ENCODE measurements around the gene UTS2B. TPM values are rescaled to one million over a fixed set of nuclear protein-coding genes. Genes with fewer than 3 reads are reported as not detected.

The UTS2B gene
- total and polyA plus RNA-seq, 9 of the 15 experiments (the other 6 are each of a cell fraction or from before 2014, with no cell fraction given) = 0.06 TPM; not detected in 8

DNA sequence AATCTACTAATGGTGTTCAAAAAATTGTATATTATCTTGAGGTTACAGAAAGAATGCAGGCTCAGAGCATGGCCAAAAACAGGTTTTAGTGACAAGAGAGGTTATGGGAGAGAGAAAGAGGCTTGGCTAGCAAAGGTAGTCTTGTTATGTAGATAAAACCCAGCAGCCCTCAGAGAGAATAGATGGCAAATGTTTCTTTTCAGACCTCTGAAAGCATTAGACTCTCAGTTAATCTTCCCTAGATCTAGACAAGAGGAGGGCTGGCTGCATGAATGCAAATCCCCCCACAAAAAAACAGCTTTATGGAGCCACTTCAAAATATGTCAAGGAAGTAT is 69.1 kb downstream of the UTS2B start (continued):
- TF ChIP-seq, protein P1, sequence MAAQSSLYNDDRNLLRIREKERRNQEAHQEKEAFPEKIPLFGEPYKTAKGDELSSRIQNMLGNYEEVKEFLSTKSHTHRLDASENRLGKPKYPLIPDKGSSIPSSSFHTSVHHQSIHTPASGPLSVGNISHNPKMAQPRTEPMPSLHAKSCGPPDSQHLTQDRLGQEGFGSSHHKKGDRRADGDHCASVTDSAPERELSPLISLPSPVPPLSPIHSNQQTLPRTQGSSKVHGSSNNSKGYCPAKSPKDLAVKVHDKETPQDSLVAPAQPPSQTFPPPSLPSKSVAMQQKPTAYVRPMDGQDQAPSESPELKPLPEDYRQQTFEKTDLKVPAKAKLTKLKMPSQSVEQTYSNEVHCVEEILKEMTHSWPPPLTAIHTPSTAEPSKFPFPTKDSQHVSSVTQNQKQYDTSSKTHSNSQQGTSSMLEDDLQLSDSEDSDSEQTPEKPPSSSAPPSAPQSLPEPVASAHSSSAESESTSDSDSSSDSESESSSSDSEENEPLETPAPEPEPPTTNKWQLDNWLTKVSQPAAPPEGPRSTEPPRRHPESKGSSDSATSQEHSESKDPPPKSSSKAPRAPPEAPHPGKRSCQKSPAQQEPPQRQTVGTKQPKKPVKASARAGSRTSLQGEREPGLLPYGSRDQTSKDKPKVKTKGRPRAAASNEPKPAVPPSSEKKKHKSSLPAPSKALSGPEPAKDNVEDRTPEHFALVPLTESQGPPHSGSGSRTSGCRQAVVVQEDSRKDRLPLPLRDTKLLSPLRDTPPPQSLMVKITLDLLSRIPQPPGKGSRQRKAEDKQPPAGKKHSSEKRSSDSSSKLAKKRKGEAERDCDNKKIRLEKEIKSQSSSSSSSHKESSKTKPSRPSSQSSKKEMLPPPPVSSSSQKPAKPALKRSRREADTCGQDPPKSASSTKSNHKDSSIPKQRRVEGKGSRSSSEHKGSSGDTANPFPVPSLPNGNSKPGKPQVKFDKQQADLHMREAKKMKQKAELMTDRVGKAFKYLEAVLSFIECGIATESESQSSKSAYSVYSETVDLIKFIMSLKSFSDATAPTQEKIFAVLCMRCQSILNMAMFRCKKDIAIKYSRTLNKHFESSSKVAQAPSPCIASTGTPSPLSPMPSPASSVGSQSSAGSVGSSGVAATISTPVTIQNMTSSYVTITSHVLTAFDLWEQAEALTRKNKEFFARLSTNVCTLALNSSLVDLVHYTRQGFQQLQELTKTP (IDR thresholded peaks at IDR 0.05; ENCODE audit: low read depth in 1 of 2, partially characterized antibody in 2 of 2) = no peak
- TF ChIP-seq ZZZ3 (IDR thresholded peaks at IDR 0.05) (no peak), MXI1 (IDR thresholded peaks at IDR 0.05; ENCODE audit: low read depth, low read length) (no peak), KLF1 (tag; IDR thresholded peaks at IDR 0.05) (no peak), RFX1 (IDR thresholded peaks at IDR 0.05) (no peak), NRF1 (conservative IDR thresholded peaks at IDR 0.05 in 1 of 2, IDR thresholded peaks at IDR 0.05 in 1 of 2) (no peak)
- TF ChIP-seq, protein P2, sequence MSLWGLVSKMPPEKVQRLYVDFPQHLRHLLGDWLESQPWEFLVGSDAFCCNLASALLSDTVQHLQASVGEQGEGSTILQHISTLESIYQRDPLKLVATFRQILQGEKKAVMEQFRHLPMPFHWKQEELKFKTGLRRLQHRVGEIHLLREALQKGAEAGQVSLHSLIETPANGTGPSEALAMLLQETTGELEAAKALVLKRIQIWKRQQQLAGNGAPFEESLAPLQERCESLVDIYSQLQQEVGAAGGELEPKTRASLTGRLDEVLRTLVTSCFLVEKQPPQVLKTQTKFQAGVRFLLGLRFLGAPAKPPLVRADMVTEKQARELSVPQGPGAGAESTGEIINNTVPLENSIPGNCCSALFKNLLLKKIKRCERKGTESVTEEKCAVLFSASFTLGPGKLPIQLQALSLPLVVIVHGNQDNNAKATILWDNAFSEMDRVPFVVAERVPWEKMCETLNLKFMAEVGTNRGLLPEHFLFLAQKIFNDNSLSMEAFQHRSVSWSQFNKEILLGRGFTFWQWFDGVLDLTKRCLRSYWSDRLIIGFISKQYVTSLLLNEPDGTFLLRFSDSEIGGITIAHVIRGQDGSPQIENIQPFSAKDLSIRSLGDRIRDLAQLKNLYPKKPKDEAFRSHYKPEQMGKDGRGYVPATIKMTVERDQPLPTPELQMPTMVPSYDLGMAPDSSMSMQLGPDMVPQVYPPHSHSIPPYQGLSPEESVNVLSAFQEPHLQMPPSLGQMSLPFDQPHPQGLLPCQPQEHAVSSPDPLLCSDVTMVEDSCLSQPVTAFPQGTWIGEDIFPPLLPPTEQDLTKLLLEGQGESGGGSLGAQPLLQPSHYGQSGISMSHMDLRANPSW (CRISPR knock-in tag; IDR thresholded peaks at IDR 0.05) = no peak
- TF ChIP-seq, protein P3, sequence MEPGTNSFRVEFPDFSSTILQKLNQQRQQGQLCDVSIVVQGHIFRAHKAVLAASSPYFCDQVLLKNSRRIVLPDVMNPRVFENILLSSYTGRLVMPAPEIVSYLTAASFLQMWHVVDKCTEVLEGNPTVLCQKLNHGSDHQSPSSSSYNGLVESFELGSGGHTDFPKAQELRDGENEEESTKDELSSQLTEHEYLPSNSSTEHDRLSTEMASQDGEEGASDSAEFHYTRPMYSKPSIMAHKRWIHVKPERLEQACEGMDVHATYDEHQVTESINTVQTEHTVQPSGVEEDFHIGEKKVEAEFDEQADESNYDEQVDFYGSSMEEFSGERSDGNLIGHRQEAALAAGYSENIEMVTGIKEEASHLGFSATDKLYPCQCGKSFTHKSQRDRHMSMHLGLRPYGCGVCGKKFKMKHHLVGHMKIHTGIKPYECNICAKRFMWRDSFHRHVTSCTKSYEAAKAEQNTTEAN (CRISPR knock-in tag; IDR thresholded peaks at IDR 0.05) = no peak

Data from K562 (cell line).